SH-SY5Y (cell line): ENCODE measurements around the gene ZNF316.

Source experiments
- GATA2 ChIP-seq: IDR thresholded peaks from 2 replicates; pipeline ENCODE4 v1.6.1; 2011; ENCODE audit warnings: mild to moderate bottlenecking, low read depth, low read length
- GATA3 ChIP-seq: IDR thresholded peaks from 2 replicates; pipeline ENCODE4 v1.6.1; 2011; ENCODE audit warnings: low read depth, mild to moderate bottlenecking, low read length, moderate library complexity

GRCh38 chr7:6619961-6620360, 17.2 kb upstream of the ZNF316 start:
- TF ChIP-seq GATA3 (no peak), GATA2 (no peak)
